Heart left ventricle (tissue), 16 donors: ENCODE results near the gene KRT5. TPM values are rescaled to one million over a fixed set of nuclear protein-coding genes. Genes with fewer than 3 reads are reported as not detected.

ENCODE experiments used
- ATAC-seq, 4 donors: fragments of 200-7000 bp; cut with Tn5 transposase; one replicate each; pipeline ENCODE4 v1.9.1; 2020 to 2022; ENCODE audit warnings: moderate library complexity in 4 of 4, mild to moderate bottlenecking in 3 of 4, moderate number of reproducible peaks in 1 of 4
- DNase-seq, 5 donors: peaks; one replicate each; pipeline ENCODE4 v3.0.0-alpha.2; 2020
- H3K27ac ChIP-seq, 12 donors: fragments of 200-600 bp; sonication (generic) in 4 of 12; one replicate each; pipeline versions ENCODE4 v1.5.0 to v1.8.0; 2016 to 2022; ENCODE audit warnings: mild to moderate bottlenecking in 2 of 12
- H3K27me3 ChIP-seq, 9 donors: fragments of 200-600 bp; sonication (generic) in 2 of 9; one replicate each; pipeline versions ENCODE4 v1.5.1 to v1.8.0; 2016 to 2022; ENCODE audit warnings: mild to moderate bottlenecking in 3 of 9
- H3K36me3 ChIP-seq, 9 donors: fragments of 200-600 bp; sonication (generic) in 2 of 9; one replicate each; pipeline versions ENCODE4 v1.5.0 to v1.8.0; 2018 to 2022; ENCODE audit warnings: mild to moderate bottlenecking in 2 of 9
- H3K4me1 ChIP-seq, 12 donors: fragments of 200-600 bp; sonication (generic) in 4 of 12; one replicate each; pipeline versions ENCODE4 v1.5.0 to v1.8.0; 2016 to 2022; ENCODE audit warnings: mild to moderate bottlenecking in 3 of 12
- H3K4me3 ChIP-seq, 12 donors: fragments of 200-600 bp; sonication (generic) in 4 of 12; one replicate each; pipeline versions ENCODE4 v1.5.0 to v1.8.0; 2017 to 2022; ENCODE audit warnings: mild to moderate bottlenecking in 9 of 12, moderate library complexity in 4 of 12
- H3K9me3 ChIP-seq, 12 donors: fragments of 200-600 bp; sonication (generic) in 4 of 12; one replicate each; pipeline versions ENCODE4 v1.5.0 to v1.8.0; 2016 to 2022; ENCODE audit warnings: mild to moderate bottlenecking in 1 of 12
- POLR2A ChIP-seq, 2 donors: fragments of 450-650 bp; IDR thresholded peaks; one replicate each; pipeline ENCODE4 v1.6.1; 2017; ENCODE audit warnings: antibody characterized with exemption in 2 of 2, mild to moderate bottlenecking in 2 of 2, moderate library complexity in 2 of 2
- WGBS, 4 donors: extraction: QIAGEN DNeasy Blood & Tissue Kit in 2 of 4; methylation state at CpG; one replicate each; pipeline versions ENCODE4 v1.1.5 to v1.1.7; 2013 to 2018; 5-methylcytosine and 5-hydroxymethylcytosine counted together
- intact Hi-C, 10 donors: fragments of 100-400 bp; cut with DNase I; formaldehyde crosslinking; loops; one replicate each; pipeline versions ENCODE4 v1.11.1 to v1.14.2; 2022
- polyA plus RNA-seq, 2 donors: library from polyadenylated mRNA; stranded (reverse); fragments of 200-250 nt; gene quantifications; one replicate each; pipeline ENCODE4 v1.2.3, GENCODE V29; 2013
- total RNA-seq, 9 donors: library from RNA; depleted of rRNA in 2 of 9; stranded (reverse); fragments of >200 nt in 2 of 9; fragmentation: NEBNext Ultra II Directional in 3 of 9; extraction: Animal tissue kit (Norgen Biotek cat#: 25700) in 3 of 9; gene quantifications; one replicate each; pipeline versions ENCODE4 v1.1.0 to v1.2.4, GENCODE V29; 2016 to 2023
- TF ChIP-seq, protein P1 (sequence below), 12 donors: fragments of 200-600 bp; sonication (generic) in 4 of 12; IDR thresholded peaks; one replicate each; pipeline versions ENCODE4 v1.5.0 to v1.8.0; 2018 to 2022; ENCODE audit warnings: antibody characterized with exemption in 12 of 12, mild to moderate bottlenecking in 5 of 12
- donor health status: ischemic (EF 13 %, LVEDD 7.1; RV severe dilation, severe dysfunction).
- donor health status: healthy with polysubstance abuse.
- donor health status: DM: no; HTN: yes; CAD: no.
- donor health status: DM: no; HTN: no; CAD: no.
- donor health status: ischemic (EF 25% LVEDD 6.9; RV normal size, moderate dysfunction).
- donor health status: ischemic (EF 25% LVEDD 5.7; RV mildly dilated, moderate dysfunction).
- donor health status: healthy.
- donor health status: DM: yes; HTN: yes; CAD: no.
- donor health status: ischemic (EF 35%, LVEDD 5.7; RV mildly dilated, moderate dysfunction).
- donor health status: nonischemic (EF 11% LVEDD 7.7; RV severe dilation, severe dysfunction).
- donor health status: DM: yes; HTN: yes; CAD: no.
- donor health status: PGD.
- donor health status: ischemic (EF 29% LVEDD 5.4; RV normal size, mild dysfunction).
- donor health status: nonischemic (EF 23%, LVEDD 6.1; RV moderate dilation, normal function).

The KRT5 gene
- total and polyA plus RNA-seq, 11 donors, result 0.40 to 3.4 TPM; not detected in 9

DNA sequence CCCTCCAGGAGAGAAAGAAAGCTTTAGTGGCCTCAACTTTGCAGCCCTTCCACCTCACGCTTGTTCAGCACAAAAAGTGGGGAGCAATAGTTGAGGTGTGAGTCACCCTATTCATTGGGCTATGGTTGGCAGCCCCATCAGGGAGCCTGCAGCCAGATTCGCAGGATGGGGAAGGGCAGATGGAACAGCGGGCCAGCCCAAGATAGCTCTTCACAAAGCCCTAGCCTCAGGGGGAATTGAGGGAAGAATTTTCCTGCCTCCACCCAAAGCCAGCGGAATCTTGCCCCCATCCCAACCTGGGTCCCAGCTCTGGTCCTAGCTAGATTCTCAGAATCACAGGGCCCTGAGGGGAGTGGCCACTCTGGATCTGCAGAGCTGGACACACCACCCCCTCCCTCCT is 3.6 kb upstream of the KRT5 start:
- Histone ChIP-seq H3K4me1 (no peaks in the 10 kb centered on the region), H3K9me3 (no peaks in the 10 kb centered on the region), H3K27me3 (no peaks in the 10 kb centered on the region), H3K36me3 (no peaks in the 10 kb centered on the region), H3K27ac (no peak overlapping the region), H3K4me3 (no peak overlapping the region)
- WGBS, 4 donors, result 79 to 95% (median 85%) methylated on average over 4 of the region's 4 CpGs
- intact Hi-C loops, result no loop called here
- no peak for TF ChIP-seq POLR2A (IDR thresholded peaks at IDR 0.05)
- TF ChIP-seq, protein P1, sequence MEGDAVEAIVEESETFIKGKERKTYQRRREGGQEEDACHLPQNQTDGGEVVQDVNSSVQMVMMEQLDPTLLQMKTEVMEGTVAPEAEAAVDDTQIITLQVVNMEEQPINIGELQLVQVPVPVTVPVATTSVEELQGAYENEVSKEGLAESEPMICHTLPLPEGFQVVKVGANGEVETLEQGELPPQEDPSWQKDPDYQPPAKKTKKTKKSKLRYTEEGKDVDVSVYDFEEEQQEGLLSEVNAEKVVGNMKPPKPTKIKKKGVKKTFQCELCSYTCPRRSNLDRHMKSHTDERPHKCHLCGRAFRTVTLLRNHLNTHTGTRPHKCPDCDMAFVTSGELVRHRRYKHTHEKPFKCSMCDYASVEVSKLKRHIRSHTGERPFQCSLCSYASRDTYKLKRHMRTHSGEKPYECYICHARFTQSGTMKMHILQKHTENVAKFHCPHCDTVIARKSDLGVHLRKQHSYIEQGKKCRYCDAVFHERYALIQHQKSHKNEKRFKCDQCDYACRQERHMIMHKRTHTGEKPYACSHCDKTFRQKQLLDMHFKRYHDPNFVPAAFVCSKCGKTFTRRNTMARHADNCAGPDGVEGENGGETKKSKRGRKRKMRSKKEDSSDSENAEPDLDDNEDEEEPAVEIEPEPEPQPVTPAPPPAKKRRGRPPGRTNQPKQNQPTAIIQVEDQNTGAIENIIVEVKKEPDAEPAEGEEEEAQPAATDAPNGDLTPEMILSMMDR (IDR thresholded peaks at IDR 0.05), result no peak
- no peak for DNase-seq
- ATAC-seq, result no peak

DNA sequence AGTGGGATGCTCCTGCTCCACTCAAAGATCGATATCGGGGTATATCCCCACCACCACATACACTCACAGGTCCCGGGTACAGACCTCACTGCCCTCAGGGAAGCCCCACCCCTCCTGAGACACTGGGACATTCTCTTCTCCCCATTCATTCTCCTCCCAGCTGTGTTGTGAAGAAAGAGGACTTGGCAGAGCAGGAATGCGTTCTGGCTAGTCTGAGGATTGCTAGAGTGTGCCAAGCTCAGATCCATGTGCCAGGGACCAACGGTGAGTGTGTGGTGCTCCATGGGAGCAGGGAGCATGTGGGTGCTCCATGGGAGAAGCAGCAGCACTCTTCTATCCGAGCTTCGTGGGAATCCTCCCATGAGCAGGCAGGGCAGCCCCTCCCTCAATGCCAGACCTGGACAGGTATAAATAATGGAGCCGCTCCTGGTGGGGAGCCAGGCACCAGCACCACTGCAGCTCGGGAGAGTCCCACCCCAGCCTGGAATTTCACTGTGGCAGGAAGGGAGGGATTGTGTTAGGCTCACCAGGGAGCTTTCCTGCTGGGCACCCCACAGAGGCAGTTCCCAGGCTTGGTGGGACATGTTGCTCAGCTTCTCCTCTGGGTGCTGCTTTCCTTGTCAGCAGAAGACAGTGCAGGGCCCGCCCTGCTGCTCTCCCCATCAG is 2.3 kb upstream of the KRT5 start:
- WGBS, 4 donors, result 55 to 72% (median 61%) methylated on average over 8 to 10 of the region's 10 CpGs
- TF ChIP-seq, protein P1 (IDR thresholded peaks at IDR 0.05), result no peak
- no peak for TF ChIP-seq POLR2A (IDR thresholded peaks at IDR 0.05)
- no peak for DNase-seq
- intact Hi-C loops, result no loop called here
- no peak overlapping the region for H3K4me3 ChIP-seq
- no peak overlapping the region for H3K27ac ChIP-seq
- H3K4me1 ChIP-seq, result no peaks in the 10 kb centered on the region
- H3K9me3 ChIP-seq, result no peaks in the 10 kb centered on the region
- no peaks in the 10 kb centered on the region for H3K27me3 ChIP-seq
- no peaks in the 10 kb centered on the region for H3K36me3 ChIP-seq
- ATAC-seq, result peak in 2 of 4 donors; percentile 27 to 41

DNA sequence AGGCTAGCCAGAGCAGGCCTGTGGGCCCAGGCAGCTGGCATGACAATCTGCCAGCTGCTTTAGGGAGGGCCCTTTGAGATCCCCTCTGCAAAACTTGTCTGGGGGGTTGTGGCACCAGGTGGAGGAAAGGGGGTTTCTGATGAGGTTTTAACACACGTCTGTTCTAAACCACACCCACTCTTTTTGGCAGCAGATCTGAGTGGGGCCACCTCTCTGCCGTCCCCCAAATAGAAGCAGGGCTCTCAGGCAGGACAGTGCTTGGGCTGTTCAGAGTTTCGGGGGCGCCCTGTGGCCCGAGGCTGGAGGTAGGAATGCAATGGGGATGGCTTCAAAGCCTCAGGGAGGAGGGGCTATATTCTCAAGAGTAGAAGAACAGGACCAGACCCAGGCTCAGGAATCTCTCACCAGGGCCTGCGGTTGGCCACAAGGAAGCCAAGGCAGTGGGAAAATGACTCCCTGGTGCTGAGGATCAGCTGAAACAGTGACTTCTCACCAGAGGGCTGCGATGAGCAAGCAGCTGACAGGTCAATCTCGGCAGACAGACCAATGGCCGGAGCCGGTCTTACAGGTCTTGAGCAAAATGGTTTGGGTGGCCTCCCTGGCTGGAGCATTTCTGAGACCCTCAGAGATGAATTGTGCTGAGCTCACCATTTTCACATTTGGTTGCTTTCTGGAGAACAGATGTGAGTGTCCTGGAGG is 1.5 kb upstream of the KRT5 start:
- Histone ChIP-seq H3K27me3 (no peaks in the 10 kb centered on the region), H3K4me3 (no peak overlapping the region), H3K9me3 (no peaks in the 10 kb centered on the region), H3K4me1 (no peaks in the 10 kb centered on the region), H3K27ac (no peak overlapping the region), H3K36me3 (no peaks in the 10 kb centered on the region)
- intact Hi-C loops, result no loop called here
- WGBS, 4 donors, result 76 to 85% (median 77%) methylated on average over 9 to 10 of the region's 10 CpGs
- DNase-seq, result no peak
- TF ChIP-seq POLR2A (IDR thresholded peaks at IDR 0.05), result no peak
- TF ChIP-seq, protein P1 (IDR thresholded peaks at IDR 0.05), result no peak
- ATAC-seq, result no peak

DNA sequence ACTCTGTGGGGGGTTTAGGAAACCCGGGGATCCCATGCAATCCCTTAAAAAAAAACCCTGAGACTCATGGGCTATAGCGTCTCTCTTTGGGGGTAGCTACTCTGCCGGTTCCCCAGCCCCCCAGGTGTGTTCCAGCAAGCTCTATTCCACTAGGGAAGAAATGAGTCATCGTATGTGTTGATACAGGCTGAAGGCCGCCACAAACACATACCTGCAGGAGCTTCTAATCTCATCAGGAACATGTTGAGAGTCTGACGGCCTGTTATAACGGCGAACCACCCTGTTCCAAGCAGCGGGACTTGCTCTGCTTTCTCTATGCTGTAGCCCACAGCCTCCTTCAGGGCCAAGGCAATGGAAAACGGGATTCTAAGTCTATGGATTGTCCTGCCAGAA is 977 bp upstream of the KRT5 start:
- 62 to 76% (median 71%) methylated on average over 10 of the region's 10 CpGs for whole genome bisulfite sequencing, 4 donors
- no peak overlapping the region for H3K27ac ChIP-seq
- intact Hi-C loops, result no loop called here
- no peak for DNase-seq
- no peak for TF ChIP-seq POLR2A (IDR thresholded peaks at IDR 0.05)
- TF ChIP-seq, protein P1 (IDR thresholded peaks at IDR 0.05), result no peak
- H3K9me3 ChIP-seq, result no peaks in the 10 kb centered on the region
- no peaks in the 10 kb centered on the region for H3K4me1 ChIP-seq
- no peaks in the 10 kb centered on the region for H3K27me3 ChIP-seq
- no peaks in the 10 kb centered on the region for H3K36me3 ChIP-seq
- no peak overlapping the region for H3K4me3 ChIP-seq
- ATAC-seq, result peak in 2 of 4 donors; percentile 54 to 74
